PC-9 (cell line): ENCODE data around the gene MYO1B. TPM values are rescaled to one million over a fixed set of nuclear protein-coding genes. Genes with fewer than 3 reads are reported as not detected.

Experiments
- BruUV-seq: library from RNA; stranded (reverse); fragments of 400-500 nt; replicated peaks from 2 replicates; lab custom pipeline; 2021; lab: Mats Ljungman, UMichigan
- CTCF ChIA-PET: fragments of 300-600 bp; sonication (Branson Sonifier 250); formaldehyde crosslinking; loops from one replicate; lab custom pipeline; 2022; ENCODE audit warnings: antibody characterized with exemption; lab: Charles Lee
- POLR2A ChIA-PET: fragments of 300-600 bp; sonication (Branson Sonifier 250); formaldehyde crosslinking; loops from one replicate; lab custom pipeline; 2022; ENCODE audit warnings: antibody characterized with exemption; ENCODE audit not compliant: unreplicated experiment; lab: Charles Lee
- DNase-seq, 2 experiments: peaks; one replicate each; pipeline versions ENCODE4 v3.0.0 to v3.0.0-alpha.2; 2015 to 2022; ENCODE audit warnings: mixed read lengths in 1 of 2
- H2AFZ ChIP-seq: fragments of 200-600 bp; sonication (generic); 2 replicates; pipeline ENCODE4 v1.8.1; 2017; ENCODE audit warnings: antibody characterized with exemption
- H3F3A ChIP-seq: fragments of 200-600 bp; sonication (generic); 2 replicates; pipeline ENCODE4 v1.8.1; 2017; ENCODE audit warnings: antibody characterized with exemption, mild to moderate bottlenecking, low read depth; ENCODE audit not compliant: insufficient read depth
- H3K27ac ChIP-seq: fragments of 200-600 bp; sonication (generic); 2 replicates; pipeline ENCODE4 v1.6.1; 2016; ENCODE audit warnings: mixed run types
- H3K27me3 ChIP-seq: fragments of 200-600 bp; sonication (generic); 2 replicates; pipeline ENCODE4 v1.6.1; 2016; ENCODE audit warnings: low read depth, mixed run types; ENCODE audit not compliant: insufficient read depth
- H3K36me3 ChIP-seq: fragments of 200-600 bp; sonication (generic); 2 replicates; pipeline ENCODE4 v1.6.1; 2016; ENCODE audit warnings: low read depth, mixed run types
- H3K4me1 ChIP-seq: fragments of 200-600 bp; sonication (generic); replicated peaks from 2 replicates; pipeline ENCODE4 v1.6.1; 2016; ENCODE audit warnings: mixed run types; ENCODE audit not compliant: insufficient read depth
- H3K4me2 ChIP-seq: fragments of 200-600 bp; sonication (generic); 2 replicates; pipeline ENCODE4 v1.6.1; 2017; ENCODE audit warnings: mixed run types
- H3K4me3 ChIP-seq: fragments of 200-600 bp; sonication (generic); 2 replicates; pipeline ENCODE4 v1.6.1; 2016; ENCODE audit warnings: mixed run types
- H3K79me2 ChIP-seq: fragments of 200-600 bp; sonication (generic); 2 replicates; pipeline ENCODE4 v1.6.1; 2017; ENCODE audit warnings: low read depth, mixed run types
- H3K9me2 ChIP-seq: fragments of 200-600 bp; sonication (generic); 2 replicates; pipeline ENCODE4 v1.8.1; 2017; ENCODE audit warnings: mild to moderate bottlenecking; ENCODE audit not compliant: insufficient read depth
- H3K9me3 ChIP-seq: fragments of 200-600 bp; sonication (generic); 2 replicates; pipeline ENCODE4 v1.8.1; 2016; ENCODE audit warnings: low read depth; ENCODE audit not compliant: insufficient read depth
- H4K20me1 ChIP-seq: fragments of 200-600 bp; sonication (generic); 2 replicates; pipeline ENCODE4 v1.8.1; 2017; ENCODE audit not compliant: insufficient read depth
- EZH2 ChIP-seq: fragments of 200-600 bp; sonication (generic); IDR thresholded peaks from 2 replicates; pipeline ENCODE4 v1.8.0; 2017; ENCODE audit warnings: antibody characterized with exemption, low read depth
- intact Hi-C: fragments of 100-400 bp; cut with micrococcal nuclease; formaldehyde crosslinking; loops from one replicate; pipeline ENCODE4 v1.10.0; 2022; ENCODE audit not compliant: unreplicated experiment
- total RNA-seq: library from RNA; stranded (reverse); gene quantifications from 2 replicates; pipeline ENCODE4 v1.2.3, GENCODE V29; 2021
- TF ChIP-seq, protein P1 (sequence below): fragments of 200-600 bp; sonication (generic); conservative IDR thresholded peaks from 2 replicates; pipeline ENCODE4 v1.6.1; 2017; ENCODE audit warnings: mixed run types, antibody characterized with exemption, mild to moderate bottlenecking, moderate library complexity

MYO1B gene
- total RNA-seq, 1 experiment from 2014 or later: 55.0 TPM

DNA sequence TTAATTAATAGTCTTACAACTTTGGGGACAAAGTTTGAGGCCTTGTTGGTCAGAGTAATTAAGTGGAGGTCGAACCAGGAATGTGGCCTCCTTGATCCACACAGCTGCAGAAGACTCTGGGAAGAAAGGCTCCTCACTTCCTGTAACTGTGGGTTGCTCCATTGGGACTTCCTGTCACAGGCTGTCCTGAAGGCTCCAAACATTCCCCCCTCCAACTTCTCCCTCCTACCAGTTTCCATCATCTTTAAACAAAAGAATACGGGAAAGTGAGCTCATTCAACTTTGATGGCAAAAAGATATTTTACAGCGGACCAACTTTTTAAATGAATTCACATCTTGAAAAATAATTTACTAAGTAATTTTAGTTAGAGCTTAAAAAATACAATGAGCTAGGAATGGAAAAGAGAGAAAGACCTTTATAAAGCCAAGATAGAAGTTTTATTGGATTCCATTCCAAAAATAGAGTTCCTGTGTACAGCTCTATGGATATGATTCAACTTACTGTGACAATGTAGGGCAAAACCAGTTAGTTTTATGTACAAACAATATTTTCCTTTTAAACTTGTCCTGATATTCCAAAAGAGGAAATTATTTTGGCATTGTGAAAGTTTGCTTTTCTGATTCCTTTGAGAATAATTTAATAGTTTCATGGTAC, 220.7 kb downstream of the MYO1B start:
- H3K27me3 ChIP-seq: no peaks in the 10 kb centered on the region
- no peaks in the 10 kb centered on the region for H3K79me2 ChIP-seq
- no peaks in the 10 kb centered on the region for H3F3A ChIP-seq
- no peak overlapping the region for H3K27ac ChIP-seq
- H4K20me1 ChIP-seq: no peaks in the 10 kb centered on the region
- no peaks in the 10 kb centered on the region for H3K4me1 ChIP-seq
- ChIA-PET POLR2A (interaction anchor here (0.6 kb wide), 1 partner anchor 107 kb away, joined by 3 read pairs; no protein-coding TSS in a partner anchor), CTCF (interaction anchor here (0.6 kb wide), 1 partner anchor 44 kb away, joined by 3 read pairs; no protein-coding TSS in a partner anchor)
- H3K4me2 ChIP-seq: no peak overlapping the region
- H3K36me3 ChIP-seq: no peaks in the 10 kb centered on the region
- no peak for TF ChIP-seq EZH2
- TF ChIP-seq, protein P1, sequence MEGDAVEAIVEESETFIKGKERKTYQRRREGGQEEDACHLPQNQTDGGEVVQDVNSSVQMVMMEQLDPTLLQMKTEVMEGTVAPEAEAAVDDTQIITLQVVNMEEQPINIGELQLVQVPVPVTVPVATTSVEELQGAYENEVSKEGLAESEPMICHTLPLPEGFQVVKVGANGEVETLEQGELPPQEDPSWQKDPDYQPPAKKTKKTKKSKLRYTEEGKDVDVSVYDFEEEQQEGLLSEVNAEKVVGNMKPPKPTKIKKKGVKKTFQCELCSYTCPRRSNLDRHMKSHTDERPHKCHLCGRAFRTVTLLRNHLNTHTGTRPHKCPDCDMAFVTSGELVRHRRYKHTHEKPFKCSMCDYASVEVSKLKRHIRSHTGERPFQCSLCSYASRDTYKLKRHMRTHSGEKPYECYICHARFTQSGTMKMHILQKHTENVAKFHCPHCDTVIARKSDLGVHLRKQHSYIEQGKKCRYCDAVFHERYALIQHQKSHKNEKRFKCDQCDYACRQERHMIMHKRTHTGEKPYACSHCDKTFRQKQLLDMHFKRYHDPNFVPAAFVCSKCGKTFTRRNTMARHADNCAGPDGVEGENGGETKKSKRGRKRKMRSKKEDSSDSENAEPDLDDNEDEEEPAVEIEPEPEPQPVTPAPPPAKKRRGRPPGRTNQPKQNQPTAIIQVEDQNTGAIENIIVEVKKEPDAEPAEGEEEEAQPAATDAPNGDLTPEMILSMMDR: no peak
- DNase-seq: no peak
- no peak overlapping the region for H2AFZ ChIP-seq
- BruUV-seq: no TSS peak
- intact Hi-C loops: no loop called here
- no peaks in the 10 kb centered on the region for H3K9me2 ChIP-seq
- H3K4me3 ChIP-seq: no peak overlapping the region
- H3K9me3 ChIP-seq: no peaks in the 10 kb centered on the region

GRCh38 chr2:191467113-191467512, 221.9 kb downstream of the MYO1B start:
- Histone ChIP-seq H2AFZ (no peak overlapping the region), H3K4me3 (no peak overlapping the region), H3K9me2 (no peaks in the 10 kb centered on the region), H3K4me1 (no peaks in the 10 kb centered on the region), H3K27me3 (no peaks in the 10 kb centered on the region), H4K20me1 (no peaks in the 10 kb centered on the region), H3K4me2 (no peak overlapping the region), H3K9me3 (no peaks in the 10 kb centered on the region), H3K36me3 (no peaks in the 10 kb centered on the region), H3F3A (no peaks in the 10 kb centered on the region), H3K79me2 (no peaks in the 10 kb centered on the region), H3K27ac (no peak overlapping the region)
- intact Hi-C loops: no loop called here
- CTCF ChIA-PET: no interaction called here
- DNase-seq: no peak
- no TSS peak for BruUV-seq
- no peak for TF ChIP-seq EZH2
- POLR2A ChIA-PET: no interaction called here

DNA sequence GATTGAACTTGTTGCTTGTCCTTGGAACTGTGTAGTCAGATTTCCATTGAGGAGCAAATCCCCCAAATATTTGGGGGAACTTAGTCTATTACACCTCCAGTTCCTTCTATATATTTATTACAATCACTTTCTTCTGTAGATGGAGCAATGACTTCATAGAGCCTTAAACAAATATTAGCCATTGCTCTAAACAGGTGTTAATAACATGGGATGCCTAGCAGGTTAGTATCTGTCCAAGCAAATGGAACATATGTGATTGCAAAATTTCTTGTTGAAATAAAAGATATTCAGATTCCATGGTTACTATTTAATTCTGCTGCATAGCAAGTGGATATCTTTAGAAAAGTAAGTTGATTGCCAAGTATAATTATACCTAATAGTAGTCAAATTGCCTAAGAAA, 225.1 kb downstream of the MYO1B start:
- Histone ChIP-seq H3K4me3 (no peak overlapping the region), H3F3A (no peaks in the 10 kb centered on the region), H3K27ac (no peak overlapping the region), H3K4me2 (no peak overlapping the region), H3K9me2 (no peaks in the 10 kb centered on the region), H3K27me3 (no peaks in the 10 kb centered on the region), H2AFZ (no peak overlapping the region), H3K4me1 (no peaks in the 10 kb centered on the region), H3K79me2 (no peaks in the 10 kb centered on the region), H3K9me3 (no peaks in the 10 kb centered on the region), H3K36me3 (no peaks in the 10 kb centered on the region), H4K20me1 (no peaks in the 10 kb centered on the region)
- POLR2A ChIA-PET: no interaction called here
- no peak for TF ChIP-seq EZH2
- TF ChIP-seq, protein P1: no peak
- intact Hi-C loops: no loop called here
- no peak for DNase-seq
- CTCF ChIA-PET: no interaction called here
- BruUV-seq: no TSS peak
